Measurements from ENCODE around the gene TAF15. TPM values are rescaled to one million over a fixed set of nuclear protein-coding genes. Genes with fewer than 3 reads are reported as not detected.

TAF15 gene
- total and polyA plus RNA-seq, 12 donors: 56.1 to 158 (median 130) TPM

- no peak for DNase-seq
- Histone ChIP-seq H3K4me3 (no peak overlapping the region), H3K9me3 (no peaks in the 10 kb centered on the region), H3K27ac (no peak overlapping the region), H3K36me3 (peaks cover 0 to 99% (median 53%) of the 10 kb centered on the region in 9 donors), H3K27me3 (no peaks in the 10 kb centered on the region), H3K4me1 (peaks cover 0 to 20% (median 5%) of the 10 kb centered on the region in 9 donors)
- 83 to 87% methylated on average over 2 of the region's 2 CpGs for WGBS, 2 donors
- ATAC-seq: no peak
- TF ChIP-seq CTCF (IDR thresholded peaks at IDR 0.05): no peak
- intact Hi-C loops (cut with DNase I): no loop called here
Observed at GRCh38 chr17:35821308-35821707, 12.0 kb downstream of the TAF15 start.

DNA sequence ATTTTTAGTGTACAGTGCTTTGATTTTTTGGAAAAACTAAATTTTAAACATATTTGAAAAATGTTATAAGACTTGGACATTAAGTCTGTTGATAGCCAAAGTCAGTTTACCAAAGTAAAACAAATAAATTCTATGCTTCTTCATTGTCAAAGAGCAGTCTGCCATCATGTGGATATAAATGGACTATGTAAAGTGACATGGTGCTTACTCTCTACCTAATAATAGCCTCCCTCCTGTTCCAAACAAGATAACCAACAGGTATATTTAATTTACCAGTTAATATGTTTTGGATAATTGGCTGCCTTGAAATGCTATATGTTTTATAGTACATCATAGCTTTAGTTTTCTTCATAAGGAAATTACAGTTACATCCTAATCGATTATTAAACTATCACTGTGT lies 15.9 kb downstream of the TAF15 start:
- H3K27me3 ChIP-seq: no peaks in the 10 kb centered on the region
- peak in 1 of 8 donors; percentile 50 for ATAC-seq
- H3K36me3 ChIP-seq: peaks cover 0 to 100% (median 53%) of the 10 kb centered on the region in 9 donors
- H3K4me1 ChIP-seq: peaks cover 0 to 4% (median 0%) of the 10 kb centered on the region in 9 donors
- TF ChIP-seq CTCF (IDR thresholded peaks at IDR 0.05): no peak
- intact Hi-C loops (cut with DNase I): no loop called here
- DNase-seq: no peak
- H3K27ac ChIP-seq: peak overlapping the region in 1 of 10 donors; percentile 6
- no peak overlapping the region for H3K4me3 ChIP-seq
- H3K9me3 ChIP-seq: no peaks in the 10 kb centered on the region
- 98 to 100% methylated on average over 1 of the region's 1 CpG for WGBS, 2 donors

DNA sequence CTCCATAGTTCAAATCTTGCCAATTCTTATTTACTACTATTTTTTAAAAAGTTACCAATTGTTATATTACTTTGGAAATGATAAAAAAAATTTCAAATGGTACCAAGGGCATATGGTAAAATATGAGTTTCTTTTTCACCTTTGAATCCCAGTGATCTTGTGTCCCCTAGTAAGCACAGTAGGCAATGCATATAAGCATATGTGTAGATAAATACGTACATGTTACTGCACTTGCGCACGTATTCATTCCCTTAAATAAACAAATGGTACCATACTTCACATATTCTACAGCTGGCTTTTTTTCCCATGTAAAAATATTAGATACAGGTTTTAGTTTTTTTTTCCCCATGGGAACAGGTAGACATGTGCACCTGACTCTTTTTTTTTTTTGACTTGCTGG lies 31.8 kb downstream of the TAF15 start:
- no peak for TF ChIP-seq CTCF (IDR thresholded peaks at IDR 0.05)
- H3K27ac ChIP-seq: no peak overlapping the region
- 78 to 98% methylated on average over 3 of the region's 3 CpGs for WGBS, 2 donors
- no peaks in the 10 kb centered on the region for H3K27me3 ChIP-seq
- no peaks in the 10 kb centered on the region for H3K9me3 ChIP-seq
- no peak overlapping the region for H3K4me3 ChIP-seq
- peaks cover 0 to 100% (median 86%) of the 10 kb centered on the region in 9 donors for H3K36me3 ChIP-seq
- DNase-seq: no peak
- intact Hi-C loops (cut with DNase I): no loop called here
- no peaks in the 10 kb centered on the region for H3K4me1 ChIP-seq
- no peak for ATAC-seq

DNA sequence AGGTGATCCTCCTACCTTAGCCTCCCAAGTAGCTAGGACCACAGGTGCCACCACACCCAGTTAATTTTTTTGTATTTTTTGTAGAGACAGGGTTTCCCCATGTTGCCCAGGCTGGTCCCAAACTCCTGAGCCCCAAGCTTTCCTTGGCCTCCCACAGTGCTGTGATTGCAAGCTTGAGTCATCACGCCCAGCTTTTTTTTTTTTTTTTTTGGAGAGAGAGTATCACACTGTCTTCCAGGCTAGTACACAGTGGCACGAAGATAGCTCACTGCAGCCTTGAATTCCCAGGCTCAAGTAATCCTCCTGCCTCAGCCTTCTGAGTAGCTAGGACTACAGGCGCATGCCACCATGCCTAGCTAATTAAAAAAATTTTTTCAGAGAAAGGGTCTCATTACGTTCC lies 32.2 kb downstream of the TAF15 start:
- Histone ChIP-seq H3K4me3 (no peak overlapping the region), H3K4me1 (no peaks in the 10 kb centered on the region), H3K27ac (no peak overlapping the region), H3K9me3 (no peaks in the 10 kb centered on the region), H3K27me3 (no peaks in the 10 kb centered on the region), H3K36me3 (peaks cover 0 to 100% (median 86%) of the 10 kb centered on the region in 9 donors)
- DNase-seq: no peak
- ATAC-seq: no peak
- intact Hi-C loops (cut with DNase I): no loop called here
- 80 to 81% methylated on average over 4 of the region's 4 CpGs for WGBS, 2 donors
- TF ChIP-seq CTCF (IDR thresholded peaks at IDR 0.05): no peak

Data from heart right ventricle (tissue), 16 donors.